Ascending aorta (tissue), 2 donors: ENCODE results near the gene CAPN15. TPM values are rescaled to one million over a fixed set of nuclear protein-coding genes. Genes with fewer than 3 reads are reported as not detected.

ENCODE experiments used
- DNase-seq, 2 donors: peaks; one replicate each; pipeline ENCODE4 v3.0.0-alpha.2; 2019; ENCODE audit warnings: low spot score in 2 of 2
- H3K27ac ChIP-seq, 2 donors: fragments of 200-600 bp; sonication (generic); one replicate each; pipeline ENCODE4 v1.5.1; 2016 to 2017; ENCODE audit warnings: mild to moderate bottlenecking in 1 of 2
- H3K27me3 ChIP-seq: fragments of 200-600 bp; sonication (generic); one replicate; pipeline ENCODE4 v1.5.1; 2017
- H3K36me3 ChIP-seq, 2 donors: fragments of 200-600 bp; sonication (generic); one replicate each; pipeline ENCODE4 v1.5.1; 2016
- H3K4me1 ChIP-seq, 2 donors: fragments of 200-600 bp; sonication (generic); one replicate each; pipeline ENCODE4 v1.5.1; 2016 to 2017; ENCODE audit warnings: mild to moderate bottlenecking in 1 of 2
- H3K4me3 ChIP-seq, 2 donors: fragments of 200-600 bp; sonication (generic); one replicate each; pipeline ENCODE4 v1.5.1; 2016 to 2017; ENCODE audit warnings: mild to moderate bottlenecking in 1 of 2
- H3K9me3 ChIP-seq, 2 donors: fragments of 200-600 bp; sonication (generic); one replicate each; pipeline ENCODE4 v1.5.1; 2016
- CTCF ChIP-seq, 3 experiments: fragments of 200-600 bp in 2 of 3; fragments of 450-650 bp in 1 of 3; sonication (generic) in 2 of 3; IDR thresholded peaks; one replicate each; pipeline ENCODE4 v1.5.1; 2016 to 2019; ENCODE audit warnings: antibody characterized with exemption in 3 of 3, mild to moderate bottlenecking in 1 of 3, moderate library complexity in 1 of 3
- intact Hi-C: fragments of 100-400 bp; cut with DNase I; formaldehyde crosslinking; loops from one replicate; pipeline ENCODE4 v1.15.1; 2023
- total RNA-seq: library from RNA; depleted of rRNA; stranded (reverse); fragments of >200 nt; gene quantifications from one replicate; pipeline ENCODE4 v1.1.0, GENCODE V29; 2016

CAPN15 gene
- total RNA-seq, 1 donor from 2014 or later, result 249 TPM

- Histone ChIP-seq H3K27me3 (no peaks in the 10 kb centered on the region), H3K9me3 (no peaks in the 10 kb centered on the region), H3K27ac (no peak overlapping the region), H3K4me1 (peaks cover 0 to 3% of the 10 kb centered on the region in 2 donors), H3K36me3 (peaks cover 0 to 18% of the 10 kb centered on the region in 2 donors), H3K4me3 (no peak overlapping the region)
- DNase-seq, result no peak
- TF ChIP-seq CTCF (IDR thresholded peaks at IDR 0.05), result no peak
- intact Hi-C loops, result no loop called here
Measured at GRCh38 chr16:534856-535445, 7.4 kb downstream of the CAPN15 start.

GRCh38 chr16:535446-536405, 8.2 kb downstream of the CAPN15 start:
- Histone ChIP-seq H3K36me3 (peaks cover 0 to 26% of the 10 kb centered on the region in 2 donors), H3K4me3 (no peak overlapping the region), H3K4me1 (no peaks in the 10 kb centered on the region), H3K9me3 (no peaks in the 10 kb centered on the region), H3K27ac (no peak overlapping the region), H3K27me3 (no peaks in the 10 kb centered on the region)
- DNase-seq, result no peak
- intact Hi-C loops, result no loop called here
- no peak for TF ChIP-seq CTCF (IDR thresholded peaks at IDR 0.05)

GRCh38 chr16:536746-537145, 9.2 kb downstream of the CAPN15 start:
- H3K4me3 ChIP-seq, result no peak overlapping the region
- H3K9me3 ChIP-seq, result no peaks in the 10 kb centered on the region
- TF ChIP-seq CTCF (IDR thresholded peaks at IDR 0.05), result no peak
- DNase-seq, result no peak
- peaks cover 0 to 28% of the 10 kb centered on the region in 2 donors for H3K36me3 ChIP-seq
- H3K27me3 ChIP-seq, result no peaks in the 10 kb centered on the region
- intact Hi-C loops, result no loop called here
- no peaks in the 10 kb centered on the region for H3K4me1 ChIP-seq
- no peak overlapping the region for H3K27ac ChIP-seq

- Histone ChIP-seq H3K4me1 (no peaks in the 10 kb centered on the region), H3K27me3 (no peaks in the 10 kb centered on the region), H3K9me3 (no peaks in the 10 kb centered on the region), H3K4me3 (no peak overlapping the region), H3K36me3 (peaks cover 0 to 28% of the 10 kb centered on the region in 2 donors), H3K27ac (no peak overlapping the region)
- intact Hi-C loops, result no loop called here
- no peak for DNase-seq
- TF ChIP-seq CTCF (IDR thresholded peaks at IDR 0.05), result no peak
Measured at GRCh38 chr16:537415-538335, 10.2 kb downstream of the CAPN15 start.

GRCh38 chr16:539901-540530, 12.5 kb downstream of the CAPN15 start:
- no peaks in the 10 kb centered on the region for H3K9me3 ChIP-seq
- no peak overlapping the region for H3K27ac ChIP-seq
- DNase-seq, result no peak
- H3K4me1 ChIP-seq, result no peaks in the 10 kb centered on the region
- H3K27me3 ChIP-seq, result no peaks in the 10 kb centered on the region
- no peak for TF ChIP-seq CTCF (IDR thresholded peaks at IDR 0.05)
- peaks cover 0 to 28% of the 10 kb centered on the region in 2 donors for H3K36me3 ChIP-seq
- no peak overlapping the region for H3K4me3 ChIP-seq
- intact Hi-C loops, result no loop called here
